HepG2 (cell line): Measurements from ENCODE around the gene HS3ST5. TPM values are rescaled to one million over a fixed set of nuclear protein-coding genes. Genes with fewer than 3 reads are reported as not detected.

Experiments
- ATAC-seq: fragments of 200-7000 bp; cut with Tn5 transposase; 3 replicates; pipeline ENCODE4 v1.9.1; 2020; ENCODE audit warnings: mild to moderate bottlenecking, moderate library complexity
- BruUV-seq: library from RNA; stranded (reverse); fragments of 400-500 nt; replicated peaks from 2 replicates; lab custom pipeline; 2021; lab: Mats Ljungman, UMichigan
- CTCF ChIA-PET: fragments of 300-600 bp; formaldehyde crosslinking; extraction: SDS; loops from one replicate; lab custom pipeline; 2021; ENCODE audit warnings: low total read pairs, inconsistent platforms, low intra/inter-chr PET ratio; lab: Yijun Ruan, JAX
- POLR2A ChIA-PET: fragments of 350-600 bp; sonication (Branson Sonifier 250); formaldehyde crosslinking; loops from one replicate; lab custom pipeline; 2020; ENCODE audit warnings: antibody characterized with exemption, inconsistent platforms; lab: Yijun Ruan, JAX
- DNase-seq: peaks from one replicate; pipeline ENCODE4 v3.0.0-alpha.2; 2015; ENCODE audit warnings: low spot score
- FAIRE-seq: peaks from 3 replicates; lab custom pipeline; 2011; peaks lifted over from hg19 to GRCh38; lab: Jason Lieb, UNC
- H2AFZ ChIP-seq: one replicate; pipeline ENCODE4 v1.6.1; 2011; ENCODE audit warnings: low read length, inconsistent platforms
- H3K27ac ChIP-seq: fragments of 300-600 bp; 3 replicates; pipeline ENCODE4 v1.8.0; 2011; ENCODE audit warnings: mixed run types, mild to moderate bottlenecking, mixed read lengths, low read length, inconsistent platforms; ENCODE audit not compliant: insufficient read depth; ENCODE audit errors: extremely low read length
- H3K27me3 ChIP-seq, 2 experiments: fragments of 200-600 bp in 1 of 2; 2 replicates in 1 of 2; 3 replicates in 1 of 2; pipeline versions ENCODE4 v1.6.0 to v1.8.0; 2011; ENCODE audit warnings: low read length in 2 of 2, mild to moderate bottlenecking in 2 of 2, moderate library complexity in 2 of 2, inconsistent platforms in 1 of 2; ENCODE audit not compliant: insufficient read depth in 2 of 2, control insufficient read depth in 1 of 2
- H3K36me3 ChIP-seq, 2 experiments: fragments of 200-600 bp in 1 of 2; replicated peaks in 1 of 2; 2 replicates in 1 of 2; 3 replicates in 1 of 2; pipeline versions ENCODE4 v1.5.1 to v1.8.0; 2011; ENCODE audit warnings: low read length in 2 of 2, inconsistent platforms in 1 of 2; ENCODE audit not compliant: insufficient read depth in 2 of 2, control insufficient read depth in 1 of 2
- H3K4me1 ChIP-seq: 2 replicates; pipeline ENCODE4 v1.5.1; 2012; ENCODE audit warnings: low read length, inconsistent platforms; ENCODE audit not compliant: insufficient read depth
- H3K4me2 ChIP-seq: 2 replicates; pipeline ENCODE4 v1.6.0; 2011; ENCODE audit warnings: low read depth, low read length, inconsistent platforms
- H3K4me3 ChIP-seq, 3 experiments: fragments of 200-600 bp in 1 of 3; sonication (generic), shearing (Covaris generic) in 1 of 3; replicated peaks in 1 of 3; 2 replicates each; pipeline ENCODE4 v1.5.1; 2011 to 2016; ENCODE audit warnings: low read length in 3 of 3, inconsistent platforms in 2 of 3, low read depth in 2 of 3, mild to moderate bottlenecking in 2 of 3, control low read depth in 1 of 3, mixed read lengths in 1 of 3; ENCODE audit not compliant: insufficient read depth in 1 of 3
- H3K79me2 ChIP-seq: one replicate; pipeline ENCODE4 v1.6.1; 2011; ENCODE audit warnings: low read length, inconsistent platforms; ENCODE audit not compliant: insufficient read depth
- H3K9ac ChIP-seq: 2 replicates; pipeline ENCODE4 v1.6.0; 2011; ENCODE audit warnings: mild to moderate bottlenecking, low read depth, low read length, inconsistent platforms; ENCODE audit not compliant: insufficient read depth
- H3K9me3 ChIP-seq: 2 replicates; pipeline ENCODE4 v1.5.1; 2012; ENCODE audit warnings: mild to moderate bottlenecking, low read length
- H4K20me1 ChIP-seq: 2 replicates; pipeline ENCODE4 v1.6.0; 2011; ENCODE audit warnings: inconsistent platforms, mild to moderate bottlenecking, low read length, moderate library complexity; ENCODE audit not compliant: insufficient read depth
- AKAP8 ChIP-seq: sonication (generic); formaldehyde crosslinking; IDR thresholded peaks from 2 replicates; pipeline ENCODE4 v1.5.1; 2020; ENCODE audit warnings: mild to moderate bottlenecking, missing genetic modification reagents
- BRCA1 ChIP-seq: sonication (generic); formaldehyde crosslinking; IDR thresholded peaks from 2 replicates; pipeline ENCODE4 v1.4.0; 2020; ENCODE audit warnings: missing genetic modification reagents
- CBX2 ChIP-seq, 2 experiments: fragments of 200-600 bp in 1 of 2; sonication (generic); formaldehyde crosslinking in 1 of 2; IDR thresholded peaks; 2 replicates each; pipeline versions ENCODE4 v1.7.0 to v1.8.1; 2018 to 2022; ENCODE audit warnings: low read depth in 2 of 2, low read length in 1 of 2, mild to moderate bottlenecking in 1 of 2, missing genetic modification reagents in 1 of 2
- PRMT3 ChIP-seq: sonication (generic); formaldehyde crosslinking; IDR thresholded peaks from 2 replicates; pipeline ENCODE4 v1.8.1; 2022; ENCODE audit warnings: low read depth, mild to moderate bottlenecking, moderate library complexity, missing genetic modification reagents, borderline replicate concordance
- TP53 ChIP-seq: sonication (generic); formaldehyde crosslinking; conservative IDR thresholded peaks from 2 replicates; pipeline ENCODE4 v1.4.0; 2020; ENCODE audit warnings: missing genetic modification reagents
- ZNF180 ChIP-seq: sonication (generic); formaldehyde crosslinking; IDR thresholded peaks from 2 replicates; pipeline ENCODE4 v1.4.0; 2020; ENCODE audit warnings: low read depth, missing genetic modification reagents, borderline replicate concordance
- ZNF224 ChIP-seq: sonication (generic); formaldehyde crosslinking; IDR thresholded peaks from 2 replicates; pipeline ENCODE4 v1.5.0; 2020; ENCODE audit warnings: mild to moderate bottlenecking, missing genetic modification reagents
- ZNF317 ChIP-seq: sonication (generic); formaldehyde crosslinking; IDR thresholded peaks from 2 replicates; pipeline ENCODE4 v1.5.0; 2020; ENCODE audit warnings: mild to moderate bottlenecking, missing genetic modification reagents
- ZNF354B ChIP-seq: sonication (generic); formaldehyde crosslinking; IDR thresholded peaks from 2 replicates; pipeline ENCODE4 v1.8.0; 2022; ENCODE audit warnings: mild to moderate bottlenecking, missing genetic modification reagents
- ZNF557 ChIP-seq: sonication (generic); formaldehyde crosslinking; IDR thresholded peaks from 2 replicates; pipeline ENCODE4 v1.4.0; 2020; ENCODE audit warnings: missing genetic modification reagents
- ZNF652 ChIP-seq: IDR thresholded peaks from 2 replicates; pipeline ENCODE4 v1.6.1; 2016; ENCODE audit warnings: low read depth, borderline replicate concordance
- ZNF703 ChIP-seq: sonication (generic); formaldehyde crosslinking; IDR thresholded peaks from 2 replicates; pipeline ENCODE4 v1.5.1; 2020; ENCODE audit warnings: missing genetic modification reagents, mild to moderate bottlenecking, moderate library complexity, borderline replicate concordance
- ZSCAN21 ChIP-seq: sonication (generic); formaldehyde crosslinking; IDR thresholded peaks from 2 replicates; pipeline ENCODE4 v1.8.0; 2022; ENCODE audit warnings: mild to moderate bottlenecking, missing genetic modification reagents, moderate library complexity, borderline replicate concordance
- WGBS: methylation state at CpG from one replicate; pipeline ENCODE4 v1.1.6; 2017; ENCODE audit warnings: low lambda C conversion rate; 5-methylcytosine and 5-hydroxymethylcytosine counted together
- in situ Hi-C: cut with HindIII; loops from 2 replicates; pipeline ENCODE4 v1.10.0; 2017; ENCODE audit warnings: low pct_unique_long_range_greater_than_20kb; ENCODE audit not compliant: extremely low pct_ligation_motif_present
- intact Hi-C: fragments of 100-400 bp; cut with micrococcal nuclease; formaldehyde crosslinking; loops from one replicate; pipeline ENCODE4 v1.10.0; 2022; ENCODE audit not compliant: unreplicated experiment
- polyA plus RNA-seq, 8 experiments: library from polyadenylated mRNA; depleted of rRNA in 3 of 8; stranded (reverse) in 7 of 8; unstranded in 1 of 8; fragments of >200 nt; fragmentation: Illumina TruSeq in 4 of 8; extraction: Trizol in 4 of 8; gene quantifications; 2 replicates each; pipeline versions ENCODE4 v1.2.1 to v1.2.3, GENCODE V29; 2011 to 2016; ENCODE audit warnings: low read depth in 4 of 8, missing spikeins in 1 of 8, mixed read lengths in 1 of 8; ENCODE audit not compliant: insufficient read depth in 1 of 8
- total RNA-seq, 5 experiments: library from RNA; depleted of rRNA; stranded (reverse); fragments of >200 nt; fragmentation: Illumina TruSeq; extraction: Trizol; gene quantifications; 2 replicates each; pipeline ENCODE4 v1.2.3, GENCODE V29; 2016; ENCODE audit warnings: low read depth in 1 of 5
- TF ChIP-seq, protein P1 (sequence below), 2 experiments: sonication (generic) in 1 of 2; formaldehyde crosslinking in 1 of 2; IDR thresholded peaks; 2 replicates each; pipeline versions ENCODE4 v1.5.1 to v1.6.1; 2011 to 2020; ENCODE audit warnings: borderline replicate concordance in 1 of 2, low read depth in 1 of 2, low read length in 1 of 2, mild to moderate bottlenecking in 1 of 2, missing genetic modification reagents in 1 of 2, moderate library complexity in 1 of 2
- TF ChIP-seq, protein P2 (sequence below): fragments of 450-650 bp; IDR thresholded peaks from 2 replicates; pipeline ENCODE4 v1.6.1; 2017; ENCODE audit warnings: mild to moderate bottlenecking

HS3ST5 gene
- total and polyA plus RNA-seq, 2 of the 13 experiments (the other 11 are each of a cell fraction or from before 2014, with no cell fraction given), result 1.1 to 1.6 TPM

DNA sequence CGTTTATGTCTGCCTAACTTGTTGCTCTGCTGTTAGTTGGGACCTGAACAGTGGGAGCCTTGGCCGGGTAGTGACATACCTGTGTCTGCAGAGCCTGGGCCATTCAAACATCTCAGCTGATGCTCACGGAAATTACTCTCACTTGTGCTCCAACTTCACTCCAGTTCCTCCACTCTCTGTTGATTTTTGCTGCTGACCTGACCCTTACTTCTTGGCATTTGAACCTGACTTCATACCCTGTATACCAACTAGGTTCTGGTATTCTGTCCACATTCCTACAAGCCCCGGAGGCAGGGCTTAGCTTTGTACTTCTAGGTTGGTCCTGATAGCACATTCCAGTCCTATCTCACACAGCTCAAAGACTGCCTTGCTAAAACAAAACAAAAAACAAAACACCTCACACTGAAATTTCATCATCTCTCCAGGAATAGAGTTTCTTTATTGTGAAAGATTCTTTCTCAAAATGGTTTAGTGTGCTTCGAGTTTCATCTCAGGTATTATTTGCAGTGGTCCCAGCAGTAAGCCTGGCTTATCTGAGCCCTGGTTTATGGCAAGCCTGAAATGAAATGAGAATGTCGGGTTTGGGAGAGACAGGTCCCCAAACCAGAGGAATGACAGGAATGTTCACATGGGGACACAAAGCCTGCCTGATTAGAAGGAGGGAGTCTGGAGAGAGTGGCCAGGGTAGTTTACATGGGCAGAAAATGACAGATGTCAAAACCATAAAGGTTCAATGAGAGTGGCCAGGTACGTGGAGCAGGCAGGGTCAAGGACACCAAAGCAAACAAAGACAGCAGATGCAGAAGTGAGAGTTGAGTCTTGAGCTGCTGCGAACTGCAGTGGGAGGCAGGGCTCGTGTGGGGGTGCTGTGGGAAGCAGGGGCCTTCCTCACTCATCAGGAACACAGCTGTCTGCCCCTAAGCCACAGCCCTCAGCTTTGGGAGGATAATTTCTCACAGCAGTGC lies 197.7 kb downstream of the HS3ST5 start:
- FAIRE-seq (peak; percentile 83), ATAC-seq (peak; percentile 99), DNase-seq (peak; percentile 98)
- WGBS, result 5% methylated on average over 8 of the region's 9 CpGs
- peaks cover 54% of the 10 kb centered on the region for H3K4me1 ChIP-seq
- BruUV-seq, result no TSS peak
- no peak overlapping the region for H2AFZ ChIP-seq
- H3K27me3 ChIP-seq, result no peaks in the 10 kb centered on the region
- H4K20me1 ChIP-seq, result no peaks in the 10 kb centered on the region
- peak overlapping the region; percentile 73 for H3K4me2 ChIP-seq
- peak overlapping the region; percentile 48 for H3K9ac ChIP-seq
- ChIA-PET POLR2A (interaction anchor here (0.9 to 3.9 kb wide), 7 partner anchors 11 to 219 kb away, joined by 3 to 72 read pairs (median 7); no protein-coding TSS in a partner anchor), CTCF (no interaction called here)
- H3K9me3 ChIP-seq, result peaks cover 4% of the 10 kb centered on the region
- in situ Hi-C loops (no loop called here), intact Hi-C loops (loop anchor here (1.0 to 5.0 kb wide), 5 partner anchors 14 to 198 kb away; partner anchors contain the start of gene HS3ST5)
- no peaks in the 10 kb centered on the region for H3K79me2 ChIP-seq
- H3K4me3 ChIP-seq, result peak overlapping the region; percentile 30 to 53 (median 44); a peak in 5 of 6 replicates
- peak overlapping the region; percentile 82 for H3K27ac ChIP-seq
- H3K36me3 ChIP-seq, result no peaks in the 10 kb centered on the region; a peak in 1 of 5 replicates
- TF ChIP-seq BRCA1 (CRISPR knock-in tag), result no peak
- no peak for TF ChIP-seq CBX2 (IDR thresholded peaks at IDR 0.05; ENCODE audit: low read depth, low read length)
- TF ChIP-seq CBX2 (CRISPR knock-in tag; IDR thresholded peaks at IDR 0.05; ENCODE audit: low read depth), result no peak
- TF ChIP-seq, protein P1, sequence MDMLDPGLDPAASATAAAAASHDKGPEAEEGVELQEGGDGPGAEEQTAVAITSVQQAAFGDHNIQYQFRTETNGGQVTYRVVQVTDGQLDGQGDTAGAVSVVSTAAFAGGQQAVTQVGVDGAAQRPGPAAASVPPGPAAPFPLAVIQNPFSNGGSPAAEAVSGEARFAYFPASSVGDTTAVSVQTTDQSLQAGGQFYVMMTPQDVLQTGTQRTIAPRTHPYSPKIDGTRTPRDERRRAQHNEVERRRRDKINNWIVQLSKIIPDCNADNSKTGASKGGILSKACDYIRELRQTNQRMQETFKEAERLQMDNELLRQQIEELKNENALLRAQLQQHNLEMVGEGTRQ (IDR thresholded peaks at IDR 0.05; ENCODE audit: low read depth, low read length), result no peak
- TF ChIP-seq, protein P1 (CRISPR knock-in tag; IDR thresholded peaks at IDR 0.05; ENCODE audit: borderline replicate concordance), result no peak
- TF ChIP-seq ZSCAN21 (CRISPR knock-in tag), result peak; percentile 63; the same call in 1 of the 2 replicates
- no peak for TF ChIP-seq AKAP8 (CRISPR knock-in tag)
- no peak for TF ChIP-seq ZNF224 (CRISPR knock-in tag)
- TF ChIP-seq TP53 (CRISPR knock-in tag), result no peak
- TF ChIP-seq ZNF180 (CRISPR knock-in tag), result no peak
- TF ChIP-seq ZNF652 (CRISPR knock-in tag), result no peak
- 0 out of 2 replicates have a peak, but pooled peaks have one; percentile 24 for TF ChIP-seq ZNF557 (CRISPR knock-in tag)
- TF ChIP-seq, protein P2, sequence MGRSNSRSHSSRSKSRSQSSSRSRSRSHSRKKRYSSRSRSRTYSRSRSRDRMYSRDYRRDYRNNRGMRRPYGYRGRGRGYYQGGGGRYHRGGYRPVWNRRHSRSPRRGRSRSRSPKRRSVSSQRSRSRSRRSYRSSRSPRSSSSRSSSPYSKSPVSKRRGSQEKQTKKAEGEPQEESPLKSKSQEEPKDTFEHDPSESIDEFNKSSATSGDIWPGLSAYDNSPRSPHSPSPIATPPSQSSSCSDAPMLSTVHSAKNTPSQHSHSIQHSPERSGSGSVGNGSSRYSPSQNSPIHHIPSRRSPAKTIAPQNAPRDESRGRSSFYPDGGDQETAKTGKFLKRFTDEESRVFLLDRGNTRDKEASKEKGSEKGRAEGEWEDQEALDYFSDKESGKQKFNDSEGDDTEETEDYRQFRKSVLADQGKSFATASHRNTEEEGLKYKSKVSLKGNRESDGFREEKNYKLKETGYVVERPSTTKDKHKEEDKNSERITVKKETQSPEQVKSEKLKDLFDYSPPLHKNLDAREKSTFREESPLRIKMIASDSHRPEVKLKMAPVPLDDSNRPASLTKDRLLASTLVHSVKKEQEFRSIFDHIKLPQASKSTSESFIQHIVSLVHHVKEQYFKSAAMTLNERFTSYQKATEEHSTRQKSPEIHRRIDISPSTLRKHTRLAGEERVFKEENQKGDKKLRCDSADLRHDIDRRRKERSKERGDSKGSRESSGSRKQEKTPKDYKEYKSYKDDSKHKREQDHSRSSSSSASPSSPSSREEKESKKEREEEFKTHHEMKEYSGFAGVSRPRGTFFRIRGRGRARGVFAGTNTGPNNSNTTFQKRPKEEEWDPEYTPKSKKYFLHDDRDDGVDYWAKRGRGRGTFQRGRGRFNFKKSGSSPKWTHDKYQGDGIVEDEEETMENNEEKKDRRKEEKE, result no peak
- TF ChIP-seq PRMT3, result no peak
- TF ChIP-seq ZNF354B (CRISPR knock-in tag), result no peak
- TF ChIP-seq ZNF317 (CRISPR knock-in tag), result 0 out of 2 replicates have a peak, but pooled peaks have one; percentile 24
- no peak for TF ChIP-seq ZNF703 (CRISPR knock-in tag)
